GM12878 (cell line): ENCODE measurements around the gene SCRN2. TPM values are rescaled to one million over a fixed set of nuclear protein-coding genes. Genes with fewer than 3 reads are reported as not detected.

Source experiments
- ATAC-seq: fragments of 200-7000 bp; cut with Tn5 transposase; 3 replicates; pipeline ENCODE4 v1.9.1; 2020; ENCODE audit warnings: mild to moderate bottlenecking, moderate library complexity
- BruUV-seq: library from RNA; stranded (reverse); fragments of 400-500 nt; replicated peaks from 2 replicates; lab custom pipeline; 2021; lab: Mats Ljungman, UMichigan
- CTCF ChIA-PET: fragments of 300-600 bp; sonication (Branson Sonifier 250); formaldehyde crosslinking; extraction: SDS; loops from one replicate; lab custom pipeline; 2021; ENCODE audit warnings: inconsistent platforms; lab: Yijun Ruan, JAX
- POLR2A ChIA-PET: fragments of 350-600 bp; formaldehyde crosslinking; extraction: SDS; loops from one replicate; lab custom pipeline; 2021; ENCODE audit warnings: inconsistent platforms; lab: Charles Lee
- RAD21 ChIA-PET: fragments of 300-600 bp; sonication (Branson Sonifier 250); formaldehyde crosslinking; loops from one replicate; lab custom pipeline; 2023; ENCODE audit warnings: antibody characterized with exemption; ENCODE audit not compliant: unreplicated experiment; lab: Charles Lee
- SMC1A ChIA-PET: fragments of 300-600 bp; sonication (Branson Sonifier 250); formaldehyde crosslinking; loops from one replicate; lab custom pipeline; 2023; ENCODE audit not compliant: unreplicated experiment, uncharacterized antibody; lab: Charles Lee
- DNase-seq: peaks from one replicate; pipeline ENCODE4 v3.0.0-alpha.2; 2011; ENCODE audit warnings: low read depth, low spot score
- FAIRE-seq: peaks from 3 replicates; lab custom pipeline; 2011; peaks lifted over from hg19 to GRCh38; lab: Jason Lieb, UNC
- H2AFZ ChIP-seq: 2 replicates; pipeline ENCODE4 v1.6.0; 2011; ENCODE audit warnings: low read depth, low read length, control low read depth; ENCODE audit not compliant: control insufficient read depth
- H3K27ac ChIP-seq: 2 replicates; pipeline ENCODE4 v1.5.1; 2011; ENCODE audit warnings: control low read depth; ENCODE audit not compliant: control insufficient read depth, insufficient read depth
- H3K27me3 ChIP-seq, 2 experiments: replicated peaks in 1 of 2; 2 replicates each; pipeline versions ENCODE4 v1.6.0 to v1.6.1; 2011; ENCODE audit warnings: low read length in 1 of 2; ENCODE audit not compliant: control insufficient read depth in 2 of 2, insufficient read depth in 2 of 2
- H3K36me3 ChIP-seq, 2 experiments: 2 replicates each; pipeline ENCODE4 v1.5.1; 2011; ENCODE audit warnings: low read length in 1 of 2; ENCODE audit not compliant: control insufficient read depth in 2 of 2, insufficient read depth in 2 of 2
- H3K4me1 ChIP-seq: 2 replicates; pipeline ENCODE4 v1.6.1; 2011; ENCODE audit warnings: mild to moderate bottlenecking, low read length, moderate library complexity, mixed read lengths; ENCODE audit not compliant: control insufficient read depth, insufficient read depth
- H3K4me2 ChIP-seq: 2 replicates; pipeline ENCODE4 v1.6.0; 2011; ENCODE audit warnings: control low read depth; ENCODE audit not compliant: control insufficient read depth, insufficient read depth
- H3K4me3 ChIP-seq: fragments of 200-600 bp; sonication (generic); 2 replicates; pipeline ENCODE4 v1.5.1; 2016
- H3K79me2 ChIP-seq: 2 replicates; pipeline ENCODE4 v1.6.0; 2011; ENCODE audit warnings: low read length; ENCODE audit not compliant: control insufficient read depth, insufficient read depth
- H3K9ac ChIP-seq: 2 replicates; pipeline ENCODE4 v1.8.0; 2011; ENCODE audit warnings: low read length, control low read depth, mixed read lengths; ENCODE audit not compliant: control insufficient read depth, insufficient read depth
- H3K9me3 ChIP-seq: replicated peaks from 3 replicates; pipeline ENCODE4 v1.5.1; 2011; ENCODE audit warnings: mild to moderate bottlenecking, low read length; ENCODE audit not compliant: control insufficient read depth, insufficient read depth
- H4K20me1 ChIP-seq: 2 replicates; pipeline ENCODE4 v1.6.0; 2011; ENCODE audit not compliant: control insufficient read depth, insufficient read depth
- ATF2 ChIP-seq: IDR thresholded peaks from 2 replicates; pipeline ENCODE4 v1.6.1; 2012; ENCODE audit warnings: low read length, inconsistent platforms
- BHLHE40 ChIP-seq, 2 experiments: fragments of 450-650 bp in 1 of 2; IDR thresholded peaks; 2 replicates each; pipeline ENCODE4 v1.6.1; 2011 to 2017; ENCODE audit warnings: low read depth in 2 of 2, borderline replicate concordance in 1 of 2, improper control_type of control experiment in 1 of 2, low read length in 1 of 2, mild to moderate bottlenecking in 1 of 2
- CHD1 ChIP-seq: IDR thresholded peaks from 2 replicates; pipeline ENCODE4 v1.6.1; 2012; ENCODE audit warnings: low read depth, low read length, improper control_type of control experiment
- CHD2 ChIP-seq: IDR thresholded peaks from 2 replicates; pipeline ENCODE4 v1.6.1; 2011; ENCODE audit warnings: low read depth, low read length, improper control_type of control experiment, borderline replicate concordance
- ESRRA ChIP-seq: IDR thresholded peaks from 2 replicates; pipeline ENCODE4 v1.6.1; 2012; ENCODE audit warnings: mild to moderate bottlenecking, low read length, improper control_type of control experiment
- FOS ChIP-seq: IDR thresholded peaks from 3 replicates; pipeline ENCODE4 v1.6.1; 2011; ENCODE audit warnings: borderline replicate concordance; ENCODE audit not compliant: insufficient read length; ENCODE audit errors: extremely low read depth
- FOXK2 ChIP-seq: fragments of 450-650 bp; IDR thresholded peaks from 2 replicates; pipeline ENCODE4 v1.6.1; 2017; ENCODE audit warnings: mild to moderate bottlenecking, moderate library complexity
- GABPA ChIP-seq: IDR thresholded peaks from 2 replicates; pipeline ENCODE4 v1.6.1; 2014; ENCODE audit warnings: antibody characterized with exemption, low read depth, mild to moderate bottlenecking, inconsistent platforms
- HDGF ChIP-seq: fragments of 450-650 bp; IDR thresholded peaks from 2 replicates; pipeline ENCODE4 v1.6.1; 2016; ENCODE audit warnings: antibody characterized with exemption
- MXI1 ChIP-seq: fragments of 150-350 bp; IDR thresholded peaks from 2 replicates; pipeline ENCODE4 v1.6.1; 2011; ENCODE audit warnings: low read depth, mild to moderate bottlenecking, inconsistent platforms, low read length, improper control_type of control experiment
- PML ChIP-seq: IDR thresholded peaks from 2 replicates; pipeline ENCODE4 v1.6.1; 2012; ENCODE audit warnings: low read length, inconsistent platforms
- RELA ChIP-seq: fragments of 450-650 bp; IDR thresholded peaks from 2 replicates; pipeline ENCODE4 v1.8.0; 2014; ENCODE audit warnings: borderline replicate concordance; ENCODE audit not compliant: partially characterized antibody
- REST ChIP-seq: IDR thresholded peaks from 2 replicates; pipeline ENCODE4 v1.6.1; 2012; ENCODE audit warnings: mild to moderate bottlenecking, low read depth, low read length
- SIN3A ChIP-seq: IDR thresholded peaks from 2 replicates; pipeline ENCODE4 v1.6.1; 2012; ENCODE audit warnings: low read depth, low read length, improper control_type of control experiment
- TARDBP ChIP-seq: IDR thresholded peaks from 2 replicates; pipeline ENCODE4 v1.6.1; 2016; ENCODE audit warnings: borderline replicate concordance
- ZBED1 ChIP-seq: IDR thresholded peaks from 2 replicates; pipeline ENCODE4 v1.6.1; 2016; ENCODE audit warnings: borderline replicate concordance
- WGBS: methylation state at CpG from one replicate; pipeline ENCODE4 v1.1.6; 2016; ENCODE audit warnings: low lambda C conversion rate; ENCODE audit not compliant: insufficient replicate concordance, insufficient coverage; ENCODE audit errors: missing lambda C conversion rate; 5-methylcytosine and 5-hydroxymethylcytosine counted together
- in situ Hi-C: fragments of 300-500 bp; cut with MboI; formaldehyde crosslinking; loops from 9 replicates; pipeline ENCODE4 v1.14.3; 2018; ENCODE audit warnings: mixed read lengths
- intact Hi-C: fragments of 100-400 bp; cut with micrococcal nuclease; formaldehyde crosslinking; loops from one replicate; pipeline ENCODE4 v1.14.2; 2022; ENCODE audit not compliant: unreplicated experiment
- polyA plus RNA-seq, 11 experiments: library from polyadenylated mRNA; depleted of rRNA in 4 of 11; unstranded in 6 of 11; stranded (reverse) in 5 of 11; fragments of >200 nt; fragmentation: Nextera tagmentation in 4 of 11; fragmentation: Illumina TruSeq in 1 of 11; extraction: Ambion mirVana in 4 of 11; extraction: Trizol in 1 of 11; gene quantifications; 1 replicate in 1 of 11; 2 replicates in 10 of 11; pipeline versions ENCODE4 v1.2.1 to v1.2.3, GENCODE V29; 2011 to 2016; ENCODE audit warnings: inconsistent platforms in 2 of 11, missing spikeins in 2 of 11, low read depth in 1 of 11
- total RNA-seq, 4 experiments: library from RNA; depleted of rRNA in 3 of 4; stranded (reverse); fragments of >200 nt in 3 of 4; fragmentation: Illumina TruSeq in 1 of 4; extraction: Trizol in 1 of 4; gene quantifications; 2 replicates each; pipeline versions ENCODE4 v1.2.1 to v1.2.3, GENCODE V29; 2013 to 2021

SCRN2 gene
- total and polyA plus RNA-seq, 10 of the 15 experiments (the other 5 are each of a cell fraction or from before 2014, with no cell fraction given): 0.34 to 33.3 (median 20.1) TPM

DNA sequence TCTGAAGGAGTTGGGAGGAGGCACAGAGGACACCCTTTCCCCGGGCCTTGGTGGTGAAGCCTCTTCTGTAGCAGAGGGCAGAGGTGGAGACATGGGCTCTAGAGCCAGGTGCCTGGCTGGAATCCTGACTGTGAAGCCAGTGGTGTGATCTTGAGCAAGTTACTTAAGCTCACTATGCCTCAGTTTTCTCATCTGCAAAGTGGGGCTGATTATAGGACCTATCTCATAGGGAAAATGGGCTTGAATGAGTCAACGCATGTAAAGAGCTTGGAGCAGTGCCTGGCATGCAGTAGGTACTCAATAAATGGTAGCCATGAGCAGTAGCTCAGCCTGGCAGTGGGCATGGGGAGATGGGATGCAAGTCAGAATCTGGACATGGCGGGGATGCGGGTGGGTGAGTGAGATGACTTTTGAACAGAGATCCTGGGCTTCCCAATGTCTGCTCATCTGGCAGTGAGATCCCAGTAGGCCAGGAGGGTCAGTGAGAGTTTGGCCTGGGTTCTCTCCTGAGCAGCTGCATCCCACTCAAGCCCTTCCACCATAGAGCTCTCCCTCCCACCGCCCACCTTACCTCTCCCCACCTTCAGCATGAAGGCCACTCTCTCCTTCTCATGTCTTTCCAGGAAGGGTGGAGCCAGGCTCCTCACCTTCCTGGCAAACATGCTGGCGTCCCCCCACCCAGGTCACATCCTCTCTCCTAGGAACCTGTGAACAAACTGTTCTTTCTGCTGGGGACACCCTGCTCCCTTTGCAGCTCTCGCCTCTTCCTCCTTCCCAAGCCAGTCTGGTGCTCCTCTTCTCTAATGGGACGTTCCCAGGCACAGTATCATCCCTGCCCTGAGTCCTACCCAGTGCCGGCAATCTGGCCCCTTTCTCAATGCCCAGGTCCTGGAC lies 41.9 kb upstream of the SCRN2 start (continued):
- TF ChIP-seq MXI1 (no peak), CHD2 (no peak), FOXK2 (no peak)

DNA sequence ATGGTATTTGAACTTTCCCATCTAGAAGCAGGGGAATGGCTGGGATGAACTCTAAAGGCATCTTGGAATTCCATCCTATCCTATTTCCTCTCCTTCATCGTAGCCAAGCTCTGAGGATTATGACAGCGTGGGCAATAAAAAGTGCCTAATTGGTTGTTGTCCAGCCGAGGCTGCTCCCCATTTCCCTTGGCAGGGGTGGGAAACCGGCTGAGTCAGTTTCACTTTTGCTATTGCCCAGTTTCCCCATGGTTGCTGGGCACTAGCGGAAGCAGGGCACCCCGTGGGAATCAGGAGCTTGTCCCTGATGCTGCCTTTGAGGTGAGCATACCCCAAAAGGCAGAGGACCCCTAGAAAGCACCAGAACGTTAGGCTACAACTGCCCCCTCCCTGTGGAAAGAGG lies 41.2 kb upstream of the SCRN2 start:
- Histone ChIP-seq H3K9me3 (no peaks in the 10 kb centered on the region), H3K27me3 (peaks cover 3 to 4% of the 10 kb centered on the region in 2 experiments; a peak in 3 of 4 replicates), H2AFZ (no peak overlapping the region), H4K20me1 (no peaks in the 10 kb centered on the region), H3K79me2 (no peaks in the 10 kb centered on the region), H3K36me3 (no peaks in the 10 kb centered on the region), H3K4me1 (no peaks in the 10 kb centered on the region), H3K4me3 (no peak overlapping the region), H3K4me2 (no peak overlapping the region), H3K27ac (no peak overlapping the region), H3K9ac (no peak overlapping the region)
- in situ Hi-C loops (no loop called here), intact Hi-C loops (no loop called here)
- POLR2A ChIA-PET: interaction anchor here (0.6 kb wide), 1 partner anchor 8 kb away, joined by 3 read pairs; no protein-coding TSS in a partner anchor
- FAIRE-seq: no peak
- CTCF ChIA-PET: interaction anchor here (0.6 to 14.9 kb wide), 3 partner anchors 9 to 1410 kb away, joined by 3 to 502 read pairs (median 3); partner anchors contain the start of genes SCRN2 and SP6
- no peak for DNase-seq
- BruUV-seq: no TSS peak
- no peak for ATAC-seq
- RAD21 ChIA-PET: no interaction called here
- WGBS: 10% methylated on average over 7 of the region's 7 CpGs
- SMC1A ChIA-PET: interaction anchor here (14.5 kb wide), 1 partner anchor 35 kb away, joined by 231 read pairs; the partner anchor contains the start of genes SCRN2 and SP6
- no peak for TF ChIP-seq ATF2
- no peak for TF ChIP-seq TARDBP
- TF ChIP-seq GABPA: no peak
- no peak for TF ChIP-seq BHLHE40 (IDR thresholded peaks at IDR 0.05; ENCODE audit: borderline replicate concordance in 1 of 2, low read depth in 2 of 2, low read length in 1 of 2)
- TF ChIP-seq REST: no peak
- TF ChIP-seq PML: no peak
- TF ChIP-seq SIN3A: no peak
- TF ChIP-seq CHD1: no peak
- TF ChIP-seq ZBED1: no peak
- no peak for TF ChIP-seq MXI1
- TF ChIP-seq FOS: no peak
- TF ChIP-seq RELA: no peak
- no peak for TF ChIP-seq ESRRA
- TF ChIP-seq HDGF: no peak
